Endothelial cell of umbilical vein (primary cell): Measurements from ENCODE around the gene SLCO3A1.

Experiments
- CTCF ChIP-seq, 2 donors: IDR thresholded peaks; 1 replicate in 1 of 2; 2 replicates in 1 of 2; pipeline ENCODE4 v1.5.1; 2011; ENCODE audit warnings: low read length in 2 of 2, mild to moderate bottlenecking in 2 of 2, moderate library complexity in 2 of 2, control low read depth in 1 of 2, inconsistent platforms in 1 of 2, low read depth in 1 of 2; ENCODE audit not compliant: insufficient read depth in 1 of 2; ENCODE audit errors: extremely low read depth in 1 of 2
- EZH2 ChIP-seq: IDR thresholded peaks from 2 replicates; pipeline ENCODE4 v1.6.1; 2012; ENCODE audit warnings: borderline replicate concordance, low read depth, mild to moderate bottlenecking, moderate library complexity, low read length, inconsistent platforms; ENCODE audit not compliant: severe bottlenecking
- JUN ChIP-seq: IDR thresholded peaks from 2 replicates; pipeline ENCODE4 v1.6.1; 2011; ENCODE audit warnings: borderline replicate concordance, low read depth; ENCODE audit not compliant: insufficient read length, insufficient read depth
- MAX ChIP-seq: IDR thresholded peaks from 2 replicates; pipeline ENCODE4 v1.6.1; 2011; ENCODE audit not compliant: insufficient read depth, insufficient read length
- POLR2AphosphoS5 ChIP-seq: IDR thresholded peaks from 2 replicates; pipeline ENCODE4 v1.6.1; 2012; ENCODE audit warnings: low read depth, mild to moderate bottlenecking, control low read depth, low read length, moderate library complexity; ENCODE audit not compliant: insufficient read depth

GRCh38 chr15:92163641-92164040 is 310.1 kb downstream of the SLCO3A1 start:
- TF ChIP-seq POLR2AphosphoS5, result no peak
- TF ChIP-seq CTCF (IDR thresholded peaks at IDR 0.05; ENCODE audit: extremely low read depth in 1 of 2, insufficient read depth in 1 of 2, low read depth in 1 of 2, low read length in 2 of 2), result no peak
- TF ChIP-seq JUN, result no peak
- no peak for TF ChIP-seq EZH2
- no peak for TF ChIP-seq MAX
